ENCODE measurements around the gene FXR1.

GRCh38 chr3:180989291-180990163 is 77.1 kb downstream of the FXR1 start, which contains the start of gene DNAJC19:
- TF ChIP-seq, protein P1, sequence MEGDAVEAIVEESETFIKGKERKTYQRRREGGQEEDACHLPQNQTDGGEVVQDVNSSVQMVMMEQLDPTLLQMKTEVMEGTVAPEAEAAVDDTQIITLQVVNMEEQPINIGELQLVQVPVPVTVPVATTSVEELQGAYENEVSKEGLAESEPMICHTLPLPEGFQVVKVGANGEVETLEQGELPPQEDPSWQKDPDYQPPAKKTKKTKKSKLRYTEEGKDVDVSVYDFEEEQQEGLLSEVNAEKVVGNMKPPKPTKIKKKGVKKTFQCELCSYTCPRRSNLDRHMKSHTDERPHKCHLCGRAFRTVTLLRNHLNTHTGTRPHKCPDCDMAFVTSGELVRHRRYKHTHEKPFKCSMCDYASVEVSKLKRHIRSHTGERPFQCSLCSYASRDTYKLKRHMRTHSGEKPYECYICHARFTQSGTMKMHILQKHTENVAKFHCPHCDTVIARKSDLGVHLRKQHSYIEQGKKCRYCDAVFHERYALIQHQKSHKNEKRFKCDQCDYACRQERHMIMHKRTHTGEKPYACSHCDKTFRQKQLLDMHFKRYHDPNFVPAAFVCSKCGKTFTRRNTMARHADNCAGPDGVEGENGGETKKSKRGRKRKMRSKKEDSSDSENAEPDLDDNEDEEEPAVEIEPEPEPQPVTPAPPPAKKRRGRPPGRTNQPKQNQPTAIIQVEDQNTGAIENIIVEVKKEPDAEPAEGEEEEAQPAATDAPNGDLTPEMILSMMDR (IDR thresholded peaks at IDR 0.05 in 2 of 3, conservative IDR thresholded peaks at IDR 0.05 in 1 of 3; ENCODE audit: borderline replicate concordance in 1 of 3, insufficient read depth in 1 of 3, low read depth in 2 of 3, low read length in 2 of 3) = no peak
- TF ChIP-seq POLR2AphosphoS5 (IDR thresholded peaks at IDR 0.05; ENCODE audit: low read depth, low read length) (peak; percentile 98), SP1 (IDR thresholded peaks at IDR 0.05; ENCODE audit: low read depth) (peak; percentile 74), SRF (IDR thresholded peaks at IDR 0.05; ENCODE audit: low read depth) (no peak), EZH2 (IDR thresholded peaks at IDR 0.05) (no peak), POLR2A (IDR thresholded peaks at IDR 0.05; ENCODE audit: borderline replicate concordance, extremely low read depth, insufficient read depth, insufficient read length) (peak; percentile 54), RAD21 (IDR thresholded peaks at IDR 0.05; ENCODE audit: low read depth) (no peak), TCF7L2 (IDR thresholded peaks at IDR 0.05; ENCODE audit: borderline replicate concordance, extremely low read depth, insufficient read depth, insufficient read length) (peak; percentile 66)
- TF ChIP-seq, protein P2, sequence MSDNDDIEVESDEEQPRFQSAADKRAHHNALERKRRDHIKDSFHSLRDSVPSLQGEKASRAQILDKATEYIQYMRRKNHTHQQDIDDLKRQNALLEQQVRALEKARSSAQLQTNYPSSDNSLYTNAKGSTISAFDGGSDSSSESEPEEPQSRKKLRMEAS (IDR thresholded peaks at IDR 0.05) = peak; percentile 89
- TF ChIP-seq, protein P3, sequence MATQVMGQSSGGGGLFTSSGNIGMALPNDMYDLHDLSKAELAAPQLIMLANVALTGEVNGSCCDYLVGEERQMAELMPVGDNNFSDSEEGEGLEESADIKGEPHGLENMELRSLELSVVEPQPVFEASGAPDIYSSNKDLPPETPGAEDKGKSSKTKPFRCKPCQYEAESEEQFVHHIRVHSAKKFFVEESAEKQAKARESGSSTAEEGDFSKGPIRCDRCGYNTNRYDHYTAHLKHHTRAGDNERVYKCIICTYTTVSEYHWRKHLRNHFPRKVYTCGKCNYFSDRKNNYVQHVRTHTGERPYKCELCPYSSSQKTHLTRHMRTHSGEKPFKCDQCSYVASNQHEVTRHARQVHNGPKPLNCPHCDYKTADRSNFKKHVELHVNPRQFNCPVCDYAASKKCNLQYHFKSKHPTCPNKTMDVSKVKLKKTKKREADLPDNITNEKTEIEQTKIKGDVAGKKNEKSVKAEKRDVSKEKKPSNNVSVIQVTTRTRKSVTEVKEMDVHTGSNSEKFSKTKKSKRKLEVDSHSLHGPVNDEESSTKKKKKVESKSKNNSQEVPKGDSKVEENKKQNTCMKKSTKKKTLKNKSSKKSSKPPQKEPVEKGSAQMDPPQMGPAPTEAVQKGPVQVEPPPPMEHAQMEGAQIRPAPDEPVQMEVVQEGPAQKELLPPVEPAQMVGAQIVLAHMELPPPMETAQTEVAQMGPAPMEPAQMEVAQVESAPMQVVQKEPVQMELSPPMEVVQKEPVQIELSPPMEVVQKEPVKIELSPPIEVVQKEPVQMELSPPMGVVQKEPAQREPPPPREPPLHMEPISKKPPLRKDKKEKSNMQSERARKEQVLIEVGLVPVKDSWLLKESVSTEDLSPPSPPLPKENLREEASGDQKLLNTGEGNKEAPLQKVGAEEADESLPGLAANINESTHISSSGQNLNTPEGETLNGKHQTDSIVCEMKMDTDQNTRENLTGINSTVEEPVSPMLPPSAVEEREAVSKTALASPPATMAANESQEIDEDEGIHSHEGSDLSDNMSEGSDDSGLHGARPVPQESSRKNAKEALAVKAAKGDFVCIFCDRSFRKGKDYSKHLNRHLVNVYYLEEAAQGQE (IDR thresholded peaks at IDR 0.05; ENCODE audit: low read depth) = no peak

Measured in HCT116 (cell line).